Motor neuron (in vitro differentiated cells): ENCODE results near the gene PCDHGA10. TPM values are rescaled to one million over a fixed set of nuclear protein-coding genes. Genes with fewer than 3 reads are reported as not detected.
"Not testable (repeated sequence)": the region's sequence is repeated elsewhere in the genome, so short reads cannot be mapped to it uniquely, and the experiment has no call there.

Source experiments
- ATAC-seq, 8 experiments: fragments of 200-7000 bp; cut with Tn5 transposase; replicated peaks in 6 of 8; 2 replicates each; pipeline ENCODE4 v1.8.0; 2021; ENCODE audit warnings: mild to moderate bottlenecking in 8 of 8, moderate library complexity in 8 of 8
- H3K27ac ChIP-seq, 2 donors: fragments of 250-450 bp; sonication (Bioruptor Pico); 2 replicates each; pipeline ENCODE4 v1.9.0; 2021; ENCODE audit warnings: antibody characterized with exemption in 2 of 2, mild to moderate bottlenecking in 2 of 2, moderate library complexity in 1 of 2
- H3K4me1 ChIP-seq, 2 donors: fragments of 250-450 bp; sonication (Bioruptor Pico); replicated peaks in 1 of 2; 2 replicates each; pipeline ENCODE4 v1.6.1; 2021; ENCODE audit warnings: antibody characterized with exemption in 2 of 2, mild to moderate bottlenecking in 2 of 2, moderate library complexity in 1 of 2
- H3K4me3 ChIP-seq, 5 donors: fragments of 250-450 bp; sonication (Bioruptor Pico); 2 replicates each; pipeline ENCODE4 v1.9.0; 2021; ENCODE audit warnings: antibody characterized with exemption in 5 of 5, mild to moderate bottlenecking in 5 of 5, moderate library complexity in 4 of 5
- WGBS, 10 experiments: fragments of 450-650 bp; shearing (Covaris generic); methylation state at CpG; one replicate each; pipeline ENCODE4 v1.0.0; 2022; 5-methylcytosine and 5-hydroxymethylcytosine counted together
- in situ Hi-C, 9 experiments: fragments of 400-800 bp; cut with MboI; loops; one replicate each; pipeline ENCODE4 v1.15.0; 2021; ENCODE audit warnings: low sequenced_read_pairs in 9 of 9, low pct_unique_long_range_greater_than_20kb in 2 of 9; ENCODE audit not compliant: unreplicated experiment in 9 of 9
- total RNA-seq, 8 experiments: library from RNA; unstranded; fragments of 300-600 nt; gene quantifications; 2 replicates each; pipeline versions ENCODE4 v1.2.3 to v1.2.4, GENCODE V29; 2022

The PCDHGA10 gene
- total RNA-seq, 8 experiments from 2014 or later = 2.1 to 7.6 (median 4.4) TPM

GRCh38 chr5:141399555-141400258, 13.1 kb upstream of the PCDHGA10 start:
- no peak for ATAC-seq
- 20 to 100% (median 92%) methylated on average over 2 to 31 of the region's 61 CpGs; no CpG with 5 or more reads in 3 of the 10 experiments for WGBS, 10 experiments
- in situ Hi-C loops = loop anchor here in 6 of 9 experiments (10.0 to 25.0 kb wide), 3 partner anchors 125 to 163 kb away; no protein-coding TSS in a partner anchor
- H3K4me3 ChIP-seq = no peak overlapping the region
- no peaks in the 10 kb centered on the region for H3K4me1 ChIP-seq
- H3K27ac ChIP-seq = no peak overlapping the region

GRCh38 chr5:141402553-141403243, 10.1 kb upstream of the PCDHGA10 start, which contains the start of gene PCDHGA9:
TSS of gene PCDHGA9 (plus strand) at chr5:141402778. CDS start at chr5:141402953, 175 bp downstream.
- ATAC-seq = peak in 2 of 8 experiments; percentile 68 to 88
- Histone ChIP-seq H3K4me3 (no peak within 1 kb of the TSS), H3K4me1 (no peaks in the 10 kb centered on the region), H3K27ac (no peak within 1 kb of the TSS)
- in situ Hi-C loops = loop anchor here in 6 of 9 experiments (10.0 to 25.0 kb wide), 3 partner anchors 122 to 160 kb away; no protein-coding TSS in a partner anchor
- 13 to 95% (median 80%) methylated on average over 3 to 26 of the region's 27 CpGs; no CpG with 5 or more reads in 1 of the 10 experiments for WGBS, 10 experiments

- no peaks in the 10 kb centered on the region for H3K4me1 ChIP-seq
- 28 to 100% (median 90%) methylated on average over 1 to 21 of the region's 22 CpGs; no CpG with 5 or more reads in 1 of the 10 experiments for WGBS, 10 experiments
- H3K27ac ChIP-seq = no peak overlapping the region
- in situ Hi-C loops = loop anchor here in 6 of 9 experiments (10.0 to 25.0 kb wide), 3 partner anchors 121 to 159 kb away; no protein-coding TSS in a partner anchor
- no peak for ATAC-seq
- no peak overlapping the region for H3K4me3 ChIP-seq
These were observed 9.4 kb upstream of the PCDHGA10 start for GRCh38 chr5:141403387-141403786.

DNA sequence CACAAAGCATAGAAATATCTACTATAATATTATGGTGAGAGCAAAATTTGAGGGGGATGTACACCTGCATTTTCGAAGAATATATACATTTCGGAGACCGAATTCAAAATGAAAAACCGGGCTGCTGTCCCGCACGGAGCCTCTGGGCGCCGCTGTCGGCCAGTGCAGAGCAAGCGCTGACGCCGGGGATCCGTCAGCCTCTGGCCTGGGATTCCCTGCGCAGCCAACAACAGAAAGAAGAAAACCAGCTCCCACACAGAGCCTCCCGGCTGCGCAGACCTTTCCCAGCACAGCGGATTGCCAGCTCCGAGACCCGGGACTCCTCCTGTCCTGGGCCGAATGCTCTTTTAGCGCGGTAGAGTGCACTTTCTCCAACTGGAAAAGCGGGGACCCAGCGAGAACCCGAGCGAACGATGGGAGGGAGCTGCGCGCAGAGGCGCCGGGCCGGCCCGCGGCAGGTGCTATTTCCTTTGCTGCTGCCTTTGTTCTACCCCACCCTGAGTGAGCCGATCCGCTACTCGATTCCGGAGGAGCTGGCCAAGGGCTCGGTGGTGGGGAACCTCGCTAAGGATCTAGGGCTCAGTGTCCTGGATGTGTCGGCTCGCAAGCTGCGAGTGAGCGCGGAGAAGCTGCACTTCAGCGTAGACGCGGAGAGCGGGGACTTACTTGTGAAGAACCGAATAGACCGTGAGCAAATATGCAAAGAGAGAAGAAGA, 4.8 kb upstream of the PCDHGA10 start, which contains the start of gene PCDHGB6:
PCDHGB6 (plus strand) TSS at position 232 of the 716 bp plus-strand sequence; CDS start at position 414, 182 bp downstream.
- peak in 7 of 8 experiments; percentile 37 to 100 (median 98) for ATAC-seq
- H3K27ac ChIP-seq = peak within 1 kb of the TSS; percentile 90 to 94
- peaks cover 11 to 15% of the 10 kb centered on the region in 2 donors for H3K4me1 ChIP-seq
- H3K4me3 ChIP-seq = peak within 1 kb of the TSS; percentile 45 to 92 (median 69)
- in situ Hi-C loops = loop anchor here in 6 of 9 experiments (10.0 to 25.0 kb wide), 3 partner anchors 117 to 154 kb away; no protein-coding TSS in a partner anchor
- 10 to 60% (median 22%) methylated on average over 1 to 23 of the region's 51 CpGs; no CpG with 5 or more reads in 3 of the 10 experiments for WGBS, 10 experiments

- in situ Hi-C loops = loop anchor here in 7 of 9 experiments (10.0 to 25.0 kb wide), 4 partner anchors 115 to 155 kb away; no protein-coding TSS in a partner anchor
- no peak overlapping the region for H3K27ac ChIP-seq
- ATAC-seq = no peak
- WGBS, 10 experiments = 0 to 100% (median 94%) methylated on average over 1 to 27 of the region's 64 CpGs; no CpG with 5 or more reads in 3 of the 10 experiments
- H3K4me3 ChIP-seq = peak overlapping the region in 3 of 5 donors; percentile 11 to 72 (median 45)
- H3K4me1 ChIP-seq = peaks cover 11 to 15% of the 10 kb centered on the region in 2 donors
These were observed 3.0 kb upstream of the PCDHGA10 start for GRCh38 chr5:141409598-141410306.

- WGBS, 10 experiments = 57 to 100% (median 95%) methylated on average over 1 to 3 of the region's 3 CpGs; no CpG with 5 or more reads in 1 of the 10 experiments
- Histone ChIP-seq H3K27ac (no peak overlapping the region), H3K4me1 (peaks cover 11 to 15% of the 10 kb centered on the region in 2 donors), H3K4me3 (peak overlapping the region in 3 of 5 donors; percentile 18 to 24 (median 23))
- in situ Hi-C loops = loop anchor here in 6 of 9 experiments (10.0 to 25.0 kb wide), 3 partner anchors 126 to 153 kb away; no protein-coding TSS in a partner anchor
- no peak for ATAC-seq
These were observed 1.2 kb upstream of the PCDHGA10 start for GRCh38 chr5:141411575-141411974.

DNA sequence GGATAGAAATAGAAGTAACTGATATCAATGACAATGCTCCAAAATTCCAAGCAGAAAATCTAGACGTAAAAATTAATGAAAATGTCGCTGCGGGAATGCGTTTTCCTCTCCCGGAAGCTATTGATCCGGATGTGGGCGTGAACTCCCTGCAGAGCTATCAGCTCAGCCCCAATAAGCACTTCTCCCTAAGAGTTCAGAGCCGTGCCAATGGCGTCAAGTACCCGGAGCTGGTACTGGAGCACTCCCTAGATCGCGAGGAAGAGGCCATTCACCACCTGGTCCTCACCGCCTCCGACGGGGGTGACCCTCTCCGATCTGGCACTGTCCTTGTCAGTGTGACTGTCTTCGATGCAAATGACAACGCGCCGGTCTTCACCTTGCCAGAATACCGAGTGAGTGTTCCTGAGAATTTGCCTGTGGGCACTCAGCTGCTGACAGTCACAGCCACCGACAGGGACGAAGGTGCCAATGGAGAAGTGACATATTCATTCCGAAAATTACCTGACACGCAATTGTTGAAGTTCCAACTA, 818 bp downstream of the PCDHGA10 start:
- Histone ChIP-seq H3K27ac (no peak overlapping the region), H3K4me3 (peak overlapping the region in 2 of 5 donors; percentile 25 to 40), H3K4me1 (peaks cover 9 to 15% of the 10 kb centered on the region in 2 donors)
- in situ Hi-C loops = loop anchor here in 6 of 9 experiments (10.0 to 25.0 kb wide), 3 partner anchors 124 to 151 kb away; no protein-coding TSS in a partner anchor
- WGBS, 10 experiments = 14 to 97% (median 65%) methylated on average over 2 to 18 of the region's 25 CpGs; no CpG with 5 or more reads in 1 of the 10 experiments
- ATAC-seq = peak in 1 of 8 experiments; percentile 8

GRCh38 chr5:141414548-141415274, 1.9 kb downstream of the PCDHGA10 start:
- not testable (repeated sequence) for H3K27ac ChIP-seq, H3K4me1 ChIP-seq, ATAC-seq, H3K4me3 ChIP-seq
- in situ Hi-C loops = loop anchor here in 6 of 9 experiments (10.0 to 25.0 kb wide), 3 partner anchors 123 to 150 kb away; no protein-coding TSS in a partner anchor
- WGBS, 10 experiments = 29 to 97% (median 88%) methylated on average over 1 to 7 of the region's 46 CpGs; no CpG with 5 or more reads in 6 of the 10 experiments

- in situ Hi-C loops = loop anchor here in 6 of 9 experiments (10.0 to 25.0 kb wide), 3 partner anchors 122 to 150 kb away; no protein-coding TSS in a partner anchor
- 50 to 100% (median 93%) methylated on average over 1 to 9 of the region's 24 CpGs for WGBS, 10 experiments
- H3K27ac ChIP-seq, H3K4me1 ChIP-seq, ATAC-seq, H3K4me3 ChIP-seq: not testable (repeated sequence)
These were observed 2.5 kb downstream of the PCDHGA10 start for GRCh38 chr5:141415275-141415618.

DNA sequence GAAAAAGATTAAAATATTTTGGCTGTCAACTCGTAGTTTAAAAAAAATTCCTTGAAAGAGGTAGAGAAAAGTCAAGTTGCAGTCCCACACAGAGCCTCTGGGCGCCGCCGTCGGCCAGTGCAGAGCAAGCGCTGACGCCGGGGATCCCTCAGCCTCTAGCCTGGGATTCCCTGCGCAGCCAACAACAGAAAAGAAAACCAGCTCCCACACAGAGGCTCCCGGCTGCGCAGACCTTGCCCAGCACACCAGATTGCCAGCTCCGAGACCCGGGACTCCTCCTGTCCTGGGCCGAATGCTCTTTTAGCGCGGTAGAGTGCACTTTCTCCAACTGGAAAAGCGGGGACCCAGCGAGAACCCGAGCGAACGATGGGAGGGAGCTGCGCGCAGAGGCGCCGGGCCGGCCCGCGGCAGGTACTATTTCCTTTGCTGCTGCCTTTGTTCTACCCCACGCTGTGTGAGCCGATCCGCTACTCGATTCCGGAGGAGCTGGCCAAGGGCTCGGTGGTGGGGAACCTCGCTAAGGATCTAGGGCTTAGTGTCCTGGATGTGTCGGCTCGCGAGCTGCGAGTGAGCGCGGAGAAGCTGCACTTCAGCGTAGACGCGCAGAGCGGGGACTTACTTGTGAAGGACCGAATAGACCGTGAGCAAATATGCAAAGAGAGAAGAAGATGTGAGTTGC, 4.8 kb downstream of the PCDHGA10 start, which contains the start of gene PCDHGB7:
PCDHGB7 (plus strand) TSS at position 184 of the 679 bp plus-strand sequence; CDS start at position 367, 183 bp downstream.
- not testable (repeated sequence) for H3K4me1 ChIP-seq
- WGBS, 10 experiments = 0 to 57% (median 31%) methylated on average over 1 to 15 of the region's 47 CpGs
- Histone ChIP-seq H3K27ac (peak within 1 kb of the TSS in 1 of 2 donors; percentile 59), H3K4me3 (peak within 1 kb of the TSS; percentile 3 to 32 (median 25))
- ATAC-seq = peak; percentile 56 to 98 (median 86)
- in situ Hi-C loops = loop anchor here in 6 of 9 experiments (10.0 to 25.0 kb wide), 3 partner anchors 120 to 147 kb away; no protein-coding TSS in a partner anchor
